Measurements from ENCODE around the gene CD6. TPM values are rescaled to one million over a fixed set of nuclear protein-coding genes. Genes with fewer than 3 reads are reported as not detected.
A peak's percentile ranks its signal among the peaks of the same experiment; 100 is the strongest.

CD6 gene
- total and polyA plus RNA-seq, 7 donors: under 0.01 to 14.1 (median 0.98) TPM; not detected in 1

- Histone ChIP-seq H3K27me3 (no peaks in the 10 kb centered on the region), H3K36me3 (peaks cover 0 to 37% (median 6%) of the 10 kb centered on the region in 4 donors), H3K4me3 (no peak overlapping the region), H3K9me3 (no peaks in the 10 kb centered on the region), H3K27ac (peak overlapping the region in 1 of 4 donors; percentile 17), H3K4me1 (peaks cover 0 to 27% (median 23%) of the 10 kb centered on the region in 4 donors)
- no peak for DNase-seq
- TF ChIP-seq POLR2AphosphoS5 (IDR thresholded peaks at IDR 0.05) (no peak), POLR2A (IDR thresholded peaks at IDR 0.05) (no peak), EP300 (IDR thresholded peaks at IDR 0.05) (no peak), CTCF (IDR thresholded peaks at IDR 0.05) (no peak)
- intact Hi-C loops (cut with DNase I): no loop called here
- 48 to 59% methylated on average over 2 of the region's 2 CpGs for WGBS, 2 donors
Observed at GRCh38 chr11:60947700-60948099, 23.8 kb upstream of the CD6 start.

- WGBS, 2 donors: 87 to 93% methylated on average over 5 of the region's 5 CpGs
- H3K27ac ChIP-seq: peak overlapping the region; percentile 15 to 54 (median 49)
- DNase-seq: peak; percentile 63
- H3K36me3 ChIP-seq: peaks cover 0 to 33% (median 5%) of the 10 kb centered on the region in 4 donors
- peaks cover 0 to 31% (median 25%) of the 10 kb centered on the region in 4 donors for H3K4me1 ChIP-seq
- intact Hi-C loops (cut with DNase I): no loop called here
- H3K4me3 ChIP-seq: peak overlapping the region in 2 of 4 donors; percentile 5 to 9
- no peaks in the 10 kb centered on the region for H3K9me3 ChIP-seq
- TF ChIP-seq CTCF (IDR thresholded peaks at IDR 0.05) (no peak), EP300 (IDR thresholded peaks at IDR 0.05) (no peak), POLR2A (IDR thresholded peaks at IDR 0.05) (no peak), POLR2AphosphoS5 (IDR thresholded peaks at IDR 0.05) (no peak)
- no peaks in the 10 kb centered on the region for H3K27me3 ChIP-seq
Observed at GRCh38 chr11:60948250-60948649, 23.2 kb upstream of the CD6 start.

- no peaks in the 10 kb centered on the region for H3K27me3 ChIP-seq
- peaks cover 0 to 31% (median 25%) of the 10 kb centered on the region in 4 donors for H3K4me1 ChIP-seq
- H3K36me3 ChIP-seq: peaks cover 0 to 17% (median 0%) of the 10 kb centered on the region in 4 donors
- 84 to 87% methylated on average over 6 of the region's 6 CpGs for WGBS, 2 donors
- DNase-seq: peak; percentile 68
- TF ChIP-seq POLR2A (IDR thresholded peaks at IDR 0.05): no peak
- TF ChIP-seq EP300 (IDR thresholded peaks at IDR 0.05): no peak
- TF ChIP-seq CTCF (IDR thresholded peaks at IDR 0.05): no peak
- no peak for TF ChIP-seq POLR2AphosphoS5 (IDR thresholded peaks at IDR 0.05)
- peak overlapping the region; percentile 5 to 87 (median 81) for H3K27ac ChIP-seq
- H3K9me3 ChIP-seq: no peaks in the 10 kb centered on the region
- intact Hi-C loops (cut with DNase I): loop anchor here (2.0 kb wide), 1 partner anchor 35 kb away; the partner anchor contains the start of gene TMEM109
- H3K4me3 ChIP-seq: peak overlapping the region in 3 of 4 donors; percentile 51 to 59 (median 57)
Observed at GRCh38 chr11:60950024-60950423, 21.5 kb upstream of the CD6 start.

GRCh38 chr11:60950933-60951605 lies 20.4 kb upstream of the CD6 start:
- H3K4me3 ChIP-seq: peak overlapping the region; percentile 39 to 59 (median 54)
- no peaks in the 10 kb centered on the region for H3K9me3 ChIP-seq
- H3K4me1 ChIP-seq: peaks cover 0 to 31% (median 25%) of the 10 kb centered on the region in 4 donors
- DNase-seq: no peak
- peak overlapping the region; percentile 79 to 87 (median 82) for H3K27ac ChIP-seq
- H3K36me3 ChIP-seq: peaks cover 0 to 7% (median 0%) of the 10 kb centered on the region in 4 donors
- 11 to 30% methylated on average over 86 of the region's 86 CpGs for WGBS, 2 donors
- no peak for TF ChIP-seq POLR2A (IDR thresholded peaks at IDR 0.05)
- TF ChIP-seq CTCF (IDR thresholded peaks at IDR 0.05): no peak
- TF ChIP-seq EP300 (IDR thresholded peaks at IDR 0.05): no peak
- intact Hi-C loops (cut with DNase I): loop anchor here (2.0 kb wide), 1 partner anchor 36 kb away; the partner anchor contains the start of gene TMEM109
- H3K27me3 ChIP-seq: no peaks in the 10 kb centered on the region
